Hepatocyte (in vitro differentiated cells): Measurements from ENCODE around the gene DAB1. TPM values are rescaled to one million over a fixed set of nuclear protein-coding genes. Genes with fewer than 3 reads are reported as not detected.

ENCODE experiments used
- DNase-seq: peaks from one replicate; pipeline ENCODE4 v3.0.0-alpha.2; 2016; ENCODE audit warnings: low spot score
- H2AFZ ChIP-seq: fragments of 200-600 bp; sonication (generic); 2 replicates; pipeline ENCODE4 v1.6.0; 2016; ENCODE audit warnings: antibody characterized with exemption, mild to moderate bottlenecking
- H3K27ac ChIP-seq: fragments of 200-600 bp; sonication (generic); 2 replicates; pipeline ENCODE4 v1.5.1; 2016; ENCODE audit warnings: mild to moderate bottlenecking
- H3K27me3 ChIP-seq: fragments of 200-600 bp; sonication (generic); 2 replicates; pipeline ENCODE4 v1.6.1; 2016
- H3K36me3 ChIP-seq: fragments of 200-600 bp; sonication (generic); replicated peaks from 2 replicates; pipeline ENCODE4 v1.5.1; 2016; ENCODE audit warnings: low read depth; ENCODE audit not compliant: insufficient read depth
- H3K4me1 ChIP-seq: fragments of 200-600 bp; sonication (generic); 2 replicates; pipeline ENCODE4 v1.5.1; 2016; ENCODE audit warnings: mild to moderate bottlenecking, moderate library complexity; ENCODE audit not compliant: insufficient read depth
- H3K4me2 ChIP-seq: fragments of 200-600 bp; sonication (generic); 2 replicates; pipeline ENCODE4 v1.6.0; 2016
- H3K4me3 ChIP-seq: fragments of 200-600 bp; sonication (generic); 2 replicates; pipeline ENCODE4 v1.5.1; 2016; ENCODE audit warnings: mild to moderate bottlenecking
- H3K79me2 ChIP-seq: fragments of 200-600 bp; sonication (generic); 2 replicates; pipeline ENCODE4 v1.6.0; 2017; ENCODE audit warnings: mild to moderate bottlenecking
- H3K9me2 ChIP-seq: fragments of 200-600 bp; sonication (generic); replicated peaks from 2 replicates; pipeline ENCODE4 v1.6.0; 2017; ENCODE audit warnings: mild to moderate bottlenecking; ENCODE audit not compliant: insufficient read depth
- H3K9me3 ChIP-seq: fragments of 200-600 bp; sonication (generic); 2 replicates; pipeline ENCODE4 v1.5.1; 2016; ENCODE audit warnings: low read depth, mild to moderate bottlenecking
- H4K20me1 ChIP-seq: fragments of 200-600 bp; sonication (generic); 2 replicates; pipeline ENCODE4 v1.6.0; 2016; ENCODE audit warnings: mild to moderate bottlenecking; ENCODE audit not compliant: insufficient read depth, poor library complexity, severe bottlenecking
- CTCF ChIP-seq: fragments of 200-600 bp; sonication (generic); IDR thresholded peaks from 2 replicates; pipeline ENCODE4 v1.5.1; 2016; ENCODE audit warnings: antibody characterized with exemption, mild to moderate bottlenecking; ENCODE audit not compliant: poor library complexity
- EZH2 ChIP-seq: fragments of 200-600 bp; sonication (generic); IDR thresholded peaks from 2 replicates; pipeline ENCODE4 v1.6.1; 2016; ENCODE audit warnings: antibody characterized with exemption, mild to moderate bottlenecking, borderline replicate concordance
- EZH2phosphoT487 ChIP-seq: fragments of 200-600 bp; sonication (generic); IDR thresholded peaks from one replicate; pipeline ENCODE4 v1.6.1; 2018; ENCODE audit warnings: antibody characterized with exemption, mild to moderate bottlenecking, low read depth, moderate library complexity; ENCODE audit not compliant: unreplicated experiment, severe bottlenecking
- WGBS: methylation state at CpG from one replicate; pipeline ENCODE4 v1.1.6; 2016; ENCODE audit warnings: low lambda C conversion rate; ENCODE audit errors: missing lambda C conversion rate; 5-methylcytosine and 5-hydroxymethylcytosine counted together
- polyA plus RNA-seq: library from polyadenylated mRNA; unstranded; fragments of >200 nt; fragmentation: Nextera tagmentation; extraction: Ambion mirVana; gene quantifications from 2 replicates; pipeline ENCODE4 v1.2.1, GENCODE V29; 2016
- total RNA-seq: library from RNA; depleted of rRNA; stranded (reverse); fragments of >200 nt; gene quantifications from 2 replicates; pipeline ENCODE4 v1.2.3, GENCODE V29; 2014

Gene DAB1
- total and polyA plus RNA-seq, 2 experiments from 2014 or later = 19.5 to 37.6 TPM

DNA sequence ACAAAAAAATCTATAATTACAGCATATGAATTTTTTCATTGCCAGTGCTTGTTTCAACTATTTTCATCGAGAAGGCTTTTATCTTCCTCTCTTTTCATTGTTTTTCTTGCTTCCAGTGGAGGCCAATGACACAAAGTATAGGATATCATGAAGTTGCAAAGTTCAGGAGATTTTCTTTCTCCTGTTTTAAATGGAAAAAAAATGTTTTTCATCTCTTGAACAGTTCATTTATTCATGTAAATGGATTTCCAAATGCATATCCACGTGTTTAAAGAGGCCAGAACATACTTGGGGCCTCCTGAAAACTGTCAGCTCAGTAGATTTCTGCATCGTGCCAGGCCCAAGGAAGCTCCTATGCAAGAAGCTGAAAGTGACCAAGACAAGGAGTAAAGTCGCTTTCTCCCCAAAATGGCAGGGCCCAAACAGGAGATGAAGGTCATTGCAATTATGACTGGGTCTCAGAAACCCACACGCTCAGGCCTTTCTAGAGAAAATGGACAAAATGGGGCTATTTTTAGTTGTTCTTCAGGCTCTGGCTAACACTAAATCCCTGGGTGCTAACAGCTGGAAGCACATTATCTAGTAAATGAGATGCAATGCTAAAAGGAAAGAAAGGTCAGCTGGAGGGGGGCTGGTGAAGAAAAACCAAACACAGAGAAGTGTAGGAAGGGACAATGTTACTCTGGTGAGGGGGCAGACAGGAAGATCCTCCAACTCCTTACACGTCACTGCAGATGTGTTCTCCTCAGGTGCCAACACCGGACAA is 321.1 kb downstream of the DAB1 start:
- 71% methylated on average over 7 of the region's 7 CpGs for WGBS
- DNase-seq = no peak
- no peaks in the 10 kb centered on the region for H3K4me1 ChIP-seq
- no peaks in the 10 kb centered on the region for H3K27me3 ChIP-seq
- H3K4me3 ChIP-seq = no peak overlapping the region
- H3K27ac ChIP-seq = no peak overlapping the region
- no peak overlapping the region for H3K4me2 ChIP-seq
- H3K79me2 ChIP-seq = no peaks in the 10 kb centered on the region
- H3K9me2 ChIP-seq = no peaks in the 10 kb centered on the region
- no peak overlapping the region for H2AFZ ChIP-seq
- no peaks in the 10 kb centered on the region for H3K9me3 ChIP-seq
- H3K36me3 ChIP-seq = no peaks in the 10 kb centered on the region
- no peak for TF ChIP-seq EZH2
- no peak for TF ChIP-seq CTCF
- TF ChIP-seq EZH2phosphoT487 = no peak
- H4K20me1 ChIP-seq = no peaks in the 10 kb centered on the region

DNA sequence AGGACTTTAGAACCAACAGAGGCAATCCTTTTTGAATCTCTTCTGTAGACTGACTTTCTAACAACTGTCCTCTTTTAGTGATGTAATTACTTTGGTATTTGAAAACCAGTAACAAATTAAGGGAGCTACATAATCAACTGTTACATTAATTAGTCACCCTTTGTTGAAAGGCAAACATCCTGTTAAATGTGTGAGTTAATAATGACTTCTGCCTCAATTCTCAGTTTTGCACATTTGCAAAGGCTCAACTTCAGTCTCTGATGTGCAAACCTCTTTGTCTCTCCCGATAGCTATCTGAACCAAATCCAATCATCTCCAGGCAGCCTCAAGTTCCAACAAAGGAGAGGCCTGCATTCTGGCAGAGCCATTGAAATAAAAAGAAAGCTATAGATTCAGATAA is 322.7 kb downstream of the DAB1 start:
- TF ChIP-seq EZH2 (no peak), CTCF (no peak), EZH2phosphoT487 (no peak)
- Histone ChIP-seq H3K4me1 (no peaks in the 10 kb centered on the region), H3K27me3 (no peaks in the 10 kb centered on the region), H3K36me3 (no peaks in the 10 kb centered on the region), H3K9me2 (no peaks in the 10 kb centered on the region), H4K20me1 (no peaks in the 10 kb centered on the region), H3K79me2 (no peaks in the 10 kb centered on the region), H3K4me3 (no peak overlapping the region), H3K27ac (no peak overlapping the region), H3K9me3 (no peaks in the 10 kb centered on the region), H3K4me2 (no peak overlapping the region), H2AFZ (no peak overlapping the region)
- WGBS = 69% methylated on average over 1 of the region's 1 CpG
- no peak for DNase-seq

DNA sequence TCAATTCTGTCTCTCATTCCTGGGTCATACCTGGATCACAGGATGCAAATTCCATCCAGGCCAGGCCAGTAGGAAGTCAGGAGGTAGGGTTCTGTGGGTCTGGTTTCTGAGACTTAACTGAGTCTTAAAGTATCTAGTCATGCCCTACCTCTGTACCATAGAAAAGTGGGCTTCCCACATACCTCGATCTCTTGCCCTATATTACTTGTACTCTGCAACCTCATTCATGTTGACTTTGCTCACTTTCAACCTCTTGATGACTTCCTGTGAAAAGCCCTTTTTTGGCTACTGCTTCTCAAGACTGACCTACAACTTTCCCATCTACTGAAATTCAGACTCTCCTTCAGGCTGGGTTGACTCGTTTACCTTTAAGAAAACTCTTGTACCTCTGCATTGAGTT is 329.1 kb downstream of the DAB1 start:
- Histone ChIP-seq H3K36me3 (no peaks in the 10 kb centered on the region), H3K27ac (no peak overlapping the region), H3K9me3 (no peaks in the 10 kb centered on the region), H3K27me3 (no peaks in the 10 kb centered on the region), H3K4me3 (no peak overlapping the region), H2AFZ (no peak overlapping the region), H4K20me1 (no peaks in the 10 kb centered on the region), H3K9me2 (no peaks in the 10 kb centered on the region), H3K4me2 (no peak overlapping the region), H3K79me2 (no peaks in the 10 kb centered on the region), H3K4me1 (no peaks in the 10 kb centered on the region)
- 92% methylated on average over 2 of the region's 2 CpGs for WGBS
- no peak for DNase-seq
- TF ChIP-seq CTCF (no peak), EZH2 (no peak), EZH2phosphoT487 (no peak)
